HCT116 (cell line): Measurements from ENCODE around the gene SERPINH1. TPM values are rescaled to one million over a fixed set of nuclear protein-coding genes. Genes with fewer than 3 reads are reported as not detected.

Experiments used
- ATAC-seq: fragments of 200-7000 bp; cut with Tn5 transposase; 2 replicates; pipeline ENCODE4 v1.9.1; 2020; ENCODE audit warnings: mild to moderate bottlenecking, moderate library complexity
- BruUV-seq: library from RNA; stranded (reverse); fragments of 400-500 nt; replicated peaks from 2 replicates; lab custom pipeline; 2021; lab: Mats Ljungman, UMichigan
- CTCF ChIA-PET: fragments of 300-600 bp; sonication (Branson Sonifier 250); formaldehyde crosslinking; loops from one replicate; lab custom pipeline; 2021; ENCODE audit warnings: antibody characterized with exemption; lab: Charles Lee
- POLR2A ChIA-PET: fragments of 300-600, 350-600 bp; sonication (Branson Sonifier 250); formaldehyde crosslinking; loops from one replicate; lab custom pipeline; 2021; ENCODE audit warnings: antibody characterized with exemption; lab: Charles Lee
- RAD21 ChIA-PET, 2 experiments: fragments of 300-600 bp; sonication (Branson Sonifier 250); formaldehyde crosslinking; loops; one replicate each; lab custom pipeline; 2023; ENCODE audit warnings: low total read pairs in 2 of 2; ENCODE audit not compliant: uncharacterized antibody in 2 of 2, unreplicated experiment in 2 of 2, low non-redundant PET in 1 of 2; lab: Charles Lee
- DNase-seq: peaks from one replicate; pipeline ENCODE4 v3.0.0-alpha.2; 2010; ENCODE audit warnings: low read depth, low spot score
- H2AFZ ChIP-seq: fragments of 200-600 bp; shearing (Covaris generic), sonication (generic); 2 replicates; pipeline ENCODE4 v1.6.1; 2017; ENCODE audit warnings: low read depth, mixed run types, mixed read lengths, antibody characterized with exemption, low read length; ENCODE audit not compliant: poor library complexity, severe bottlenecking
- H3K27ac ChIP-seq: 2 replicates; pipeline ENCODE4 v1.5.1; 2012; ENCODE audit warnings: low read depth, low read length
- H3K27me3 ChIP-seq: fragments of 200-600 bp; sonication (generic); 2 replicates; pipeline ENCODE4 v1.6.1; 2016; ENCODE audit warnings: mixed run types, low read length, mixed read lengths; ENCODE audit not compliant: insufficient read depth
- H3K36me3 ChIP-seq, 2 experiments: fragments of 200-500 bp in 1 of 2; fragments of 200-600 bp in 1 of 2; sonication (Bioruptor generic) in 1 of 2; sonication (generic) in 1 of 2; 2 replicates each; pipeline versions ENCODE4 v1.5.1 to v1.6.1; 2014 to 2016; ENCODE audit warnings: low read length in 2 of 2, inconsistent platforms in 1 of 2, mixed read lengths in 1 of 2, mixed run types in 1 of 2; ENCODE audit not compliant: insufficient read depth in 2 of 2, control insufficient read depth in 1 of 2
- H3K4me1 ChIP-seq, 2 experiments: fragments of 200-600 bp in 1 of 2; sonication (generic) in 1 of 2; 2 replicates each; pipeline versions ENCODE4 v1.5.1 to v1.6.1; 2012 to 2017; ENCODE audit warnings: low read length in 2 of 2, inconsistent platforms in 1 of 2, mild to moderate bottlenecking in 1 of 2, mixed read lengths in 1 of 2, mixed run types in 1 of 2, moderate library complexity in 1 of 2; ENCODE audit not compliant: insufficient read depth in 2 of 2, control insufficient read depth in 1 of 2
- H3K4me2 ChIP-seq: fragments of 200-600 bp; sonication (generic); 2 replicates; pipeline ENCODE4 v1.6.1; 2017; ENCODE audit warnings: mixed run types, low read length, mixed read lengths
- H3K4me3 ChIP-seq, 2 experiments: fragments of 200-600 bp in 1 of 2; sonication (generic) in 1 of 2; replicated peaks in 1 of 2; 2 replicates each; pipeline ENCODE4 v1.5.1; 2011 to 2016; ENCODE audit warnings: low read length in 2 of 2, control low read depth in 1 of 2, low read depth in 1 of 2, mild to moderate bottlenecking in 1 of 2, mixed read lengths in 1 of 2, mixed run types in 1 of 2
- H3K79me2 ChIP-seq: fragments of 200-600 bp; sonication (generic); 2 replicates; pipeline ENCODE4 v1.6.1; 2017; ENCODE audit warnings: mild to moderate bottlenecking, mixed run types, low read length, moderate library complexity, mixed read lengths; ENCODE audit not compliant: insufficient read depth
- H3K9ac ChIP-seq: fragments of 200-600 bp; sonication (generic); 2 replicates; pipeline ENCODE4 v1.6.1; 2016; ENCODE audit warnings: low read length, mixed read lengths
- H3K9me2 ChIP-seq: fragments of 200-600 bp; sonication (generic), shearing (Covaris generic); 2 replicates; pipeline ENCODE4 v1.6.1; 2017; ENCODE audit warnings: mixed run types, mild to moderate bottlenecking, moderate library complexity; ENCODE audit not compliant: insufficient read depth
- H3K9me3 ChIP-seq, 2 experiments: fragments of 200-500 bp in 1 of 2; fragments of 200-600 bp in 1 of 2; sonication (Bioruptor generic) in 1 of 2; sonication (generic) in 1 of 2; 2 replicates each; pipeline ENCODE4 v1.6.1; 2014 to 2017; ENCODE audit warnings: low read length in 2 of 2, mixed read lengths in 2 of 2, inconsistent platforms in 1 of 2, low read depth in 1 of 2, mild to moderate bottlenecking in 1 of 2, mixed run types in 1 of 2, moderate library complexity in 1 of 2; ENCODE audit not compliant: control insufficient read depth in 1 of 2, insufficient read depth in 1 of 2
- H4K20me1 ChIP-seq: fragments of 200-600 bp; sonication (generic), shearing (Covaris generic); 2 replicates; pipeline ENCODE4 v1.6.1; 2017; ENCODE audit warnings: mixed run types, mild to moderate bottlenecking, moderate library complexity; ENCODE audit not compliant: insufficient read depth
- ATF3 ChIP-seq: IDR thresholded peaks from 2 replicates; pipeline ENCODE4 v1.6.1; 2012
- CBX3 ChIP-seq: IDR thresholded peaks from 2 replicates; pipeline ENCODE4 v1.6.1; 2012; ENCODE audit warnings: low read depth
- CEBPB ChIP-seq: IDR thresholded peaks from 2 replicates; pipeline ENCODE4 v1.6.1; 2012; ENCODE audit warnings: low read depth
- EGR1 ChIP-seq: IDR thresholded peaks from 2 replicates; pipeline ENCODE4 v1.6.1; 2012; ENCODE audit warnings: low read depth
- ELF1 ChIP-seq: IDR thresholded peaks from 2 replicates; pipeline ENCODE4 v1.6.1; 2012; ENCODE audit warnings: low read depth, borderline replicate concordance
- EZH2phosphoT487 ChIP-seq: fragments of 200-600 bp; IDR thresholded peaks from 2 replicates; pipeline ENCODE4 v1.6.1; 2018; ENCODE audit warnings: antibody characterized with exemption, borderline replicate concordance
- FOSL1 ChIP-seq: IDR thresholded peaks from 2 replicates; pipeline ENCODE4 v1.6.1; 2012; ENCODE audit warnings: low read depth
- POLR2A ChIP-seq: IDR thresholded peaks from 2 replicates; pipeline ENCODE4 v1.7.0; 2011; ENCODE audit warnings: borderline replicate concordance; ENCODE audit not compliant: insufficient read depth, insufficient read length; ENCODE audit errors: extremely low read depth
- POLR2AphosphoS5 ChIP-seq: IDR thresholded peaks from 2 replicates; pipeline ENCODE4 v1.6.1; 2011; ENCODE audit warnings: mild to moderate bottlenecking, low read depth, low read length, moderate library complexity
- RAD21 ChIP-seq: IDR thresholded peaks from 2 replicates; pipeline ENCODE4 v1.6.1; 2012; ENCODE audit warnings: low read depth, mild to moderate bottlenecking
- SRF ChIP-seq: IDR thresholded peaks from 2 replicates; pipeline ENCODE4 v1.6.1; 2012; ENCODE audit warnings: low read depth
- YY1 ChIP-seq: IDR thresholded peaks from 2 replicates; pipeline ENCODE4 v1.6.1; 2011; ENCODE audit warnings: low read length, low read depth, moderate library complexity, mild to moderate bottlenecking; ENCODE audit not compliant: insufficient replicate concordance; ENCODE audit errors: extremely low read depth
- ZFX ChIP-seq: fragments of 450-650 bp; IDR thresholded peaks from 2 replicates; pipeline ENCODE4 v1.6.1; 2017
- intact Hi-C: fragments of 100-400 bp; cut with micrococcal nuclease; formaldehyde crosslinking; loops from 2 replicates; pipeline ENCODE4 v1.10.0; 2022
- total RNA-seq: library from RNA; stranded (reverse); gene quantifications from one replicate; pipeline ENCODE4 v1.2.1, GENCODE V29; 2021; ENCODE audit not compliant: unreplicated experiment

SERPINH1 gene
- total RNA-seq, 1 experiment from 2014 or later, result 84.9 TPM

- ChIA-PET POLR2A (no interaction called here), CTCF (no interaction called here), RAD21 (no interaction called here)
- no peak overlapping the region for H3K4me2 ChIP-seq
- TF ChIP-seq CBX3 (no peak), ELF1 (no peak), SRF (no peak), ZFX (no peak), ATF3 (no peak), YY1 (no peak), FOSL1 (no peak), EZH2phosphoT487 (no peak), RAD21 (no peak), CEBPB (no peak), EGR1 (no peak), POLR2AphosphoS5 (no peak), POLR2A (no peak)
- no peak for ATAC-seq
- H3K9ac ChIP-seq, result no peak overlapping the region
- H3K27me3 ChIP-seq, result no peaks in the 10 kb centered on the region
- no peaks in the 10 kb centered on the region for H3K4me1 ChIP-seq
- no TSS peak for BruUV-seq
- intact Hi-C loops, result no loop called here
- H3K36me3 ChIP-seq, result no peaks in the 10 kb centered on the region
- H2AFZ ChIP-seq, result no peak overlapping the region
- H4K20me1 ChIP-seq, result no peaks in the 10 kb centered on the region
- no peak overlapping the region for H3K4me3 ChIP-seq
- no peaks in the 10 kb centered on the region for H3K9me3 ChIP-seq
- no peaks in the 10 kb centered on the region for H3K79me2 ChIP-seq
- H3K9me2 ChIP-seq, result no peaks in the 10 kb centered on the region
- H3K27ac ChIP-seq, result no peak overlapping the region
- no peak for DNase-seq
Observed at GRCh38 chr11:75518204-75518549, 43.9 kb upstream of the SERPINH1 start.
